ENCODE results near the gene CST1. TPM values are rescaled to one million over a fixed set of nuclear protein-coding genes. Genes with fewer than 3 reads are reported as not detected.
"Not testable (repeated sequence)": the region's sequence is repeated elsewhere in the genome, so short reads cannot be mapped to it uniquely, and the experiment has no call there.

The CST1 gene
- total RNA-seq, 1 donor from 2014 or later: not detected

- TF ChIP-seq CTCF (IDR thresholded peaks at IDR 0.05; ENCODE audit: insufficient read depth, low read length, severe bottlenecking): peak; percentile 68
- Histone ChIP-seq H3K27me3 (ENCODE audit: control insufficient read depth, insufficient read depth, low read length) (no peaks in the 10 kb centered on the region), H3K4me3 (ENCODE audit: low read depth, low read length) (no peak overlapping the region), H3K36me3 (ENCODE audit: control insufficient read depth, insufficient read depth, low read length) (no peaks in the 10 kb centered on the region)
- DNase-seq (ENCODE audit: low read depth) (peak; percentile 38), FAIRE-seq (peak; percentile 13)
Measured at GRCh38 chr20:23782366-23782983, 31.7 kb upstream of the CST1 start.

- not testable (repeated sequence) for FAIRE-seq; H3K27me3 ChIP-seq (ENCODE audit: control insufficient read depth, insufficient read depth, low read length); H3K36me3 ChIP-seq (ENCODE audit: control insufficient read depth, insufficient read depth, low read length); H3K4me3 ChIP-seq (ENCODE audit: low read depth, low read length); DNase-seq (ENCODE audit: low read depth)
Measured at GRCh38 chr20:23778676-23779075, 27.9 kb upstream of the CST1 start.

GRCh38 chr20:23777380-23777779 is 26.6 kb upstream of the CST1 start:
- H3K27me3 ChIP-seq (ENCODE audit: control insufficient read depth, insufficient read depth, low read length); H3K36me3 ChIP-seq (ENCODE audit: control insufficient read depth, insufficient read depth, low read length); FAIRE-seq; DNase-seq (ENCODE audit: low read depth); H3K4me3 ChIP-seq (ENCODE audit: low read depth, low read length): not testable (repeated sequence)

GRCh38 chr20:23776067-23776771 is 25.5 kb upstream of the CST1 start:
- TF ChIP-seq CTCF (IDR thresholded peaks at IDR 0.05; ENCODE audit: insufficient read depth, low read length, severe bottlenecking): no peak
- Histone ChIP-seq H3K27me3 (ENCODE audit: control insufficient read depth, insufficient read depth, low read length) (no peaks in the 10 kb centered on the region), H3K36me3 (ENCODE audit: control insufficient read depth, insufficient read depth, low read length) (no peaks in the 10 kb centered on the region), H3K4me3 (ENCODE audit: low read depth, low read length) (no peak overlapping the region)
- FAIRE-seq: no peak
- no peak for DNase-seq (ENCODE audit: low read depth)

GRCh38 chr20:23774081-23774480 is 23.3 kb upstream of the CST1 start:
- H3K4me3 ChIP-seq (ENCODE audit: low read depth, low read length): no peak overlapping the region
- no peaks in the 10 kb centered on the region for H3K36me3 ChIP-seq (ENCODE audit: control insufficient read depth, insufficient read depth, low read length)
- no peak for TF ChIP-seq CTCF (IDR thresholded peaks at IDR 0.05; ENCODE audit: insufficient read depth, low read length, severe bottlenecking)
- FAIRE-seq (no peak), DNase-seq (ENCODE audit: low read depth) (no peak)
- H3K27me3 ChIP-seq (ENCODE audit: control insufficient read depth, insufficient read depth, low read length): no peaks in the 10 kb centered on the region

- DNase-seq (ENCODE audit: low read depth) (no peak), FAIRE-seq (peak; percentile 76)
- H3K36me3 ChIP-seq (ENCODE audit: control insufficient read depth, insufficient read depth, low read length): no peaks in the 10 kb centered on the region
- H3K4me3 ChIP-seq (ENCODE audit: low read depth, low read length): no peak overlapping the region
- H3K27me3 ChIP-seq (ENCODE audit: control insufficient read depth, insufficient read depth, low read length): no peaks in the 10 kb centered on the region
- TF ChIP-seq CTCF (IDR thresholded peaks at IDR 0.05; ENCODE audit: insufficient read depth, low read length, severe bottlenecking): no peak
Measured at GRCh38 chr20:23773579-23773978, 22.8 kb upstream of the CST1 start.

- FAIRE-seq: no peak
- no peak for TF ChIP-seq CTCF (IDR thresholded peaks at IDR 0.05; ENCODE audit: insufficient read depth, low read length, severe bottlenecking)
- H3K27me3 ChIP-seq (ENCODE audit: control insufficient read depth, insufficient read depth, low read length): no peaks in the 10 kb centered on the region
- H3K4me3 ChIP-seq (ENCODE audit: low read depth, low read length): no peak overlapping the region
- no peak for DNase-seq (ENCODE audit: low read depth)
- H3K36me3 ChIP-seq (ENCODE audit: control insufficient read depth, insufficient read depth, low read length): no peaks in the 10 kb centered on the region
Measured at GRCh38 chr20:23773127-23773526, 22.4 kb upstream of the CST1 start.

Data from bronchial epithelial cell (primary cell).